ENCODE results near the gene KIAA0513. TPM values are rescaled to one million over a fixed set of nuclear protein-coding genes. Genes with fewer than 3 reads are reported as not detected.

KIAA0513 gene
- total RNA-seq, 2 experiments from 2014 or later: 9.0 to 10.9 TPM

DNA sequence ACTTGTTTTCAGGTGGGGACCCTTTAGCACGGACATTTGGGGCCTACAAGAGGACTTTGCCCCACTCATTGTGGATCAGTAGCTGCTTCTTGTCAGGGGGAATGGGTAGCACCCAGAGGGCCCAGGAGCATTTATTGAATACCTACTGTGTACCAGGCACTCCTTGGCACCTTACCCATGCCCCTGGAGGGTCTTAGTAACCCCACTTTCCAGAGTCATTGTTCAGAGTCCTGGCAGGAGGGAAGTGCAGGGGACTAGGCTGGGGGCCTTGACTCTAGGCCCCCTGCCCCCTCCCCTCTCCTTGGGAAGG, 105.7 kb downstream of the KIAA0513 start:
- DNase-seq (no peak), ATAC-seq (ENCODE audit: poor library complexity) (no peak)
- H3K27ac Mint-ChIP-seq: no peak overlapping the region
- TF ChIP-seq, protein P1, sequence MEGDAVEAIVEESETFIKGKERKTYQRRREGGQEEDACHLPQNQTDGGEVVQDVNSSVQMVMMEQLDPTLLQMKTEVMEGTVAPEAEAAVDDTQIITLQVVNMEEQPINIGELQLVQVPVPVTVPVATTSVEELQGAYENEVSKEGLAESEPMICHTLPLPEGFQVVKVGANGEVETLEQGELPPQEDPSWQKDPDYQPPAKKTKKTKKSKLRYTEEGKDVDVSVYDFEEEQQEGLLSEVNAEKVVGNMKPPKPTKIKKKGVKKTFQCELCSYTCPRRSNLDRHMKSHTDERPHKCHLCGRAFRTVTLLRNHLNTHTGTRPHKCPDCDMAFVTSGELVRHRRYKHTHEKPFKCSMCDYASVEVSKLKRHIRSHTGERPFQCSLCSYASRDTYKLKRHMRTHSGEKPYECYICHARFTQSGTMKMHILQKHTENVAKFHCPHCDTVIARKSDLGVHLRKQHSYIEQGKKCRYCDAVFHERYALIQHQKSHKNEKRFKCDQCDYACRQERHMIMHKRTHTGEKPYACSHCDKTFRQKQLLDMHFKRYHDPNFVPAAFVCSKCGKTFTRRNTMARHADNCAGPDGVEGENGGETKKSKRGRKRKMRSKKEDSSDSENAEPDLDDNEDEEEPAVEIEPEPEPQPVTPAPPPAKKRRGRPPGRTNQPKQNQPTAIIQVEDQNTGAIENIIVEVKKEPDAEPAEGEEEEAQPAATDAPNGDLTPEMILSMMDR (IDR thresholded peaks at IDR 0.05): no peak
- H3K4me1 Mint-ChIP-seq (ENCODE audit: low read depth): no peaks in the 10 kb centered on the region
- no peaks in the 10 kb centered on the region for H3K36me3 Mint-ChIP-seq (ENCODE audit: low read depth)
- POLR2A ChIA-PET: no interaction called here
- Histone ChIP-seq H3K4me1 (ENCODE audit: insufficient read depth, low read length) (peaks cover 23% of the 10 kb centered on the region), H3K4me3 (ENCODE audit: low read length) (no peak overlapping the region), H3K9me3 (ENCODE audit: control insufficient read depth in 1 of 2, insufficient read depth in 1 of 2, low read length in 2 of 2) (peaks cover 0 to 12% of the 10 kb centered on the region in 2 experiments), H3K27ac (ENCODE audit: low read depth in 1 of 2, low read length in 2 of 2) (no peak overlapping the region), H3K36me3 (ENCODE audit: insufficient read depth, low read length) (no peaks in the 10 kb centered on the region), H3K27me3 (ENCODE audit: control insufficient read depth in 1 of 2, insufficient read depth in 2 of 2, low read length in 2 of 2) (peaks cover 12 to 20% of the 10 kb centered on the region in 2 experiments)
- H3K9me3 Mint-ChIP-seq: no peaks in the 10 kb centered on the region
- H3K4me3 Mint-ChIP-seq: no peak overlapping the region
- CTCF ChIA-PET: no interaction called here
- peaks cover 17% of the 10 kb centered on the region for H3K27me3 Mint-ChIP-seq
- intact Hi-C loops (cut with DNase I, micrococcal nuclease): no loop called here

DNA sequence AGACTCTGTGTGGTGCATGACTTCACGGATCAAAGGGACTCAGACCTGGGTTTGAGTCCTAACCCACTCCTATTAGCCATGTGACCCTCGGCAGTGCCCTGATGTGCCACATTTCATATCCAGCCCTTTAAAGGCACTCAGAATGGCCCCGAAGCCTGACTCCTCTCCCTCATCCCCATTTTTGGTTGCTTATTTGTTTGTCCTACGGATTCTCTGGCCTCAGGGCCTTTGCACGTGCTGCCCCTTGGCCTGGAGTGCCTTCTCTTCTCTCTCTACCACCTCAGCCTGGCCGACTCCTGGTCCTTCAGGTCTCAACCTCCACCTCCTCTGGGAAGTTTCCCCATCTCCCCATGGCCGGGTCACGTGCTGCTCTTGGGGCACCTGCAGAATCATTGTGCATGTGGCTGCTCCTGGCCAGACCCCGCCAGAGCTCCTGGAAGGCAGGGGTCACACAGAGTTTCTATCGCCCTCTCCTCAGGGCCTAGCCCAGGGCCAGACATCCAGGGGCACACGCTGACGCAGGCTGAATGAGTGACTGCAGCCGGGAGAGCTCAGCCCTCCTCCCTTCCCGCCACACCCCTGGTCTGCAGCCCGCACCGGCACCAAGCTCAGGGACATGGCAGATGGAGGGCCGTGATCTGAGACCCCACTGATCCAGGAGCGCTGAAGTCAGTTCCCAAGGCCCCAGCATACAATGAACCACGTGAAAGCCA, 106.6 kb downstream of the KIAA0513 start:
- ATAC-seq (ENCODE audit: poor library complexity): no peak
- TF ChIP-seq, protein P1 (IDR thresholded peaks at IDR 0.05): no peak
- Histone ChIP-seq H3K27me3 (ENCODE audit: control insufficient read depth in 1 of 2, insufficient read depth in 2 of 2, low read length in 2 of 2) (peaks cover 17 to 30% of the 10 kb centered on the region in 2 experiments), H3K36me3 (ENCODE audit: insufficient read depth, low read length) (no peaks in the 10 kb centered on the region), H3K9me3 (ENCODE audit: control insufficient read depth in 1 of 2, insufficient read depth in 1 of 2, low read length in 2 of 2) (peaks cover 0 to 12% of the 10 kb centered on the region in 2 experiments), H3K27ac (ENCODE audit: low read depth in 1 of 2, low read length in 2 of 2) (no peak overlapping the region), H3K4me1 (ENCODE audit: insufficient read depth, low read length) (peaks cover 23% of the 10 kb centered on the region), H3K4me3 (ENCODE audit: low read length) (no peak overlapping the region)
- DNase-seq: no peak
- intact Hi-C loops (cut with DNase I, micrococcal nuclease): no loop called here
- ChIA-PET POLR2A (no interaction called here), CTCF (no interaction called here)
- no peaks in the 10 kb centered on the region for H3K4me1 Mint-ChIP-seq (ENCODE audit: low read depth)
- H3K27me3 Mint-ChIP-seq: peaks cover 27% of the 10 kb centered on the region
- no peaks in the 10 kb centered on the region for H3K9me3 Mint-ChIP-seq
- H3K4me3 Mint-ChIP-seq: no peak overlapping the region
- no peaks in the 10 kb centered on the region for H3K36me3 Mint-ChIP-seq (ENCODE audit: low read depth)
- H3K27ac Mint-ChIP-seq: no peak overlapping the region

DNA sequence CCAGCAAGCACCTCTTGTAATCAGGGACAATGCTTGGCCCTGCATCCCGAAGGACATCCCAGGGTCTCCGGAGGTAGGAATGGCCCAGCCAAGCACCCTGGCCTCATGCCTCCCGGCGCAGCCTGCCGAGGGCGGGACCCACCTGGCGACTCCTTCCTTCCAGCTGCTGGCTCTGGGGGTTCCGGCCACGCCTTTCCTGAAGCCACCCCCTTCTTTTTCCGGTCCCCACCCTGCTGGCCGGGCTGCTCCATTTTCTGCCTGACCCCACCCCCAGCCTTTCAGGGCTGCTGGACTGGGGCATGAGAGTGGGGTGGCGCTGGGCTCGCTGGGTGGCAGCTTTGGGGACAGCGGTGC, 107.2 kb downstream of the KIAA0513 start:
- Mint-ChIP-seq H3K27me3 (peaks cover 32% of the 10 kb centered on the region), H3K4me1 (ENCODE audit: low read depth) (no peaks in the 10 kb centered on the region), H3K9me3 (no peaks in the 10 kb centered on the region), H3K4me3 (no peak overlapping the region), H3K36me3 (ENCODE audit: low read depth) (no peaks in the 10 kb centered on the region), H3K27ac (no peak overlapping the region)
- no peak for DNase-seq
- ChIA-PET CTCF (no interaction called here), POLR2A (no interaction called here)
- intact Hi-C loops (cut with DNase I, micrococcal nuclease): no loop called here
- H3K27ac ChIP-seq (ENCODE audit: low read depth in 1 of 2, low read length in 2 of 2): no peak overlapping the region
- peaks cover 17 to 33% of the 10 kb centered on the region in 2 experiments for H3K27me3 ChIP-seq (ENCODE audit: control insufficient read depth in 1 of 2, insufficient read depth in 2 of 2, low read length in 2 of 2)
- H3K4me3 ChIP-seq (ENCODE audit: low read length): no peak overlapping the region
- ATAC-seq (ENCODE audit: poor library complexity): no peak
- peaks cover 0 to 12% of the 10 kb centered on the region in 2 experiments for H3K9me3 ChIP-seq (ENCODE audit: control insufficient read depth in 1 of 2, insufficient read depth in 1 of 2, low read length in 2 of 2)
- TF ChIP-seq, protein P1 (IDR thresholded peaks at IDR 0.05): no peak
- no peaks in the 10 kb centered on the region for H3K36me3 ChIP-seq (ENCODE audit: insufficient read depth, low read length)
- peaks cover 23% of the 10 kb centered on the region for H3K4me1 ChIP-seq (ENCODE audit: insufficient read depth, low read length)

Measured in CD4-positive, alpha-beta T cell (primary cell).